Neural cell (in vitro differentiated cells): ENCODE results near the gene RAD51B.

Source experiments
- EP300 ChIP-seq: fragments of 450-650 bp; conservative IDR thresholded peaks from 2 replicates; pipeline ENCODE4 v1.6.1; 2014; ENCODE audit warnings: antibody characterized with exemption, mild to moderate bottlenecking, moderate library complexity; ENCODE audit not compliant: poor library complexity, severe bottlenecking
- EZH2 ChIP-seq: fragments of 200-600, 300-800 bp; shearing (Covaris generic), sonication (generic); IDR thresholded peaks from 2 replicates; pipeline ENCODE4 v1.6.1; 2014; ENCODE audit warnings: antibody characterized with exemption, low read length, borderline replicate concordance, mild to moderate bottlenecking; ENCODE audit not compliant: insufficient read depth, poor library complexity, severe bottlenecking
- RAD21 ChIP-seq: fragments of 450-650 bp; conservative IDR thresholded peaks from 2 replicates; pipeline ENCODE4 v1.6.1; 2014; ENCODE audit warnings: antibody characterized with exemption, mild to moderate bottlenecking, moderate library complexity
- TAF1 ChIP-seq: IDR thresholded peaks from 2 replicates; pipeline ENCODE4 v1.6.1; 2012; ENCODE audit warnings: low read depth

DNA sequence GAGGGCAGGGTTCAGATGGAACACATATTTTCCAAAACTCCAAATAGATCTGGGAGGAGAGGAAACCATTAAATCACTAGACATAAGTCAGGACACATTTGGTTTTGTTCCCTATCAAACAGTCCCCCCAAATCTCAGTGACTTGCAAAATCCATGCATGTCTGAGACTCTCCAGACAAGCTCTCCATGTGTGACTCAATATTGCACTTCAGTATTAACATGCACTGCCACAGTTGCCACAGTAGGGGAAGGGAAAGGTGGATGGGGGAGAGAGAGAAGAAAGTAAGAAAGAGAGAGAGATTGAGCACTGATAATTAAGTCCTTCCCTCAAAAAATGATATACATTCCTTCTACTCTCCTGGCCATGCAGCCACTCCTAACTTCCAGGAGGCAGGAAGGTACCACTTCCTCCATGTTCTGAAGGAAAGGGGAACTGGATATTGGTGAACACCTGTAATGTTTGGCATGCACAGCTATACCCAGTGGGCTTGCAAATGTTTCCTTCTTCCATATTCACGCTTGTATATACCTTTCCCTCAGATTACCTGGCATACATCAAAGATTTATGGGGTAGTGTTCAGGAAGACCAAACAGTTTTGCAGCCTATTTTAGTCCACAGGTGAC, 663.3 kb downstream of the RAD51B start:
- TF ChIP-seq TAF1 (no peak), EP300 (no peak), RAD21 (no peak), EZH2 (no peak)
